K562 (cell line): ENCODE measurements around the gene HMGB2. TPM values are rescaled to one million over a fixed set of nuclear protein-coding genes. Genes with fewer than 3 reads are reported as not detected.

Source experiments
- BHLHE40 ChIP-seq: IDR thresholded peaks from 2 replicates; pipeline ENCODE4 v1.6.1; 2011; ENCODE audit warnings: low read length, improper control_type of control experiment
- CC2D1A ChIP-seq: fragments of 450-650 bp; IDR thresholded peaks from 2 replicates; pipeline ENCODE4 v1.6.1; 2017; ENCODE audit warnings: mild to moderate bottlenecking
- CHD1 ChIP-seq: fragments of 200-600 bp; sonication (generic); IDR thresholded peaks from one replicate; pipeline ENCODE4 v1.6.1; 2012; ENCODE audit warnings: mild to moderate bottlenecking, moderate library complexity, low read length, inconsistent platforms
- CREB1 ChIP-seq, 2 experiments: sonication (generic) in 1 of 2; formaldehyde crosslinking in 1 of 2; IDR thresholded peaks; 2 replicates each; pipeline versions ENCODE4 v1.6.1 to v1.8.0; 2012 to 2022; ENCODE audit warnings: inconsistent platforms in 1 of 2, mild to moderate bottlenecking in 1 of 2, missing genetic modification reagents in 1 of 2, moderate library complexity in 1 of 2
- CXXC5 ChIP-seq: fragments of 250-450 bp; sonication (Bioruptor Pico); IDR thresholded peaks from 2 replicates; pipeline ENCODE4 v1.8.0; 2022; ENCODE audit warnings: inconsistent platforms, mild to moderate bottlenecking, moderate library complexity
- DDX20 ChIP-seq: fragments of 450-650 bp; IDR thresholded peaks from 2 replicates; pipeline ENCODE4 v1.6.1; 2016; ENCODE audit warnings: missing genetic modification characterization, low read depth, mild to moderate bottlenecking, missing compliant biosample characterization, moderate library complexity
- FOXP1 ChIP-seq: sonication (generic); formaldehyde crosslinking; IDR thresholded peaks from 2 replicates; pipeline ENCODE4 v1.8.0; 2022; ENCODE audit warnings: mild to moderate bottlenecking, missing genetic modification reagents
- MLLT1 ChIP-seq, 2 experiments: fragments of 450-650 bp; IDR thresholded peaks; 2 replicates each; pipeline ENCODE4 v1.6.1; 2016
- MTF1 ChIP-seq: fragments of 250-450 bp; sonication (Bioruptor Pico); IDR thresholded peaks from 2 replicates; pipeline ENCODE4 v1.9.0; 2021; ENCODE audit warnings: moderate library complexity, mild to moderate bottlenecking, inconsistent platforms, borderline replicate concordance
- NFIC ChIP-seq: fragments of 450-650 bp; IDR thresholded peaks from 2 replicates; pipeline ENCODE4 v1.6.1; 2017; ENCODE audit warnings: mild to moderate bottlenecking, inconsistent platforms
- NFYB ChIP-seq: IDR thresholded peaks from 2 replicates; pipeline ENCODE4 v1.6.1; 2011; ENCODE audit warnings: mild to moderate bottlenecking, moderate library complexity; ENCODE audit not compliant: insufficient read length; ENCODE audit errors: extremely low read depth
- RBBP5 ChIP-seq: fragments of 200-600 bp; sonication (generic); IDR thresholded peaks from 2 replicates; pipeline ENCODE4 v1.6.1; 2012; ENCODE audit warnings: borderline replicate concordance, mild to moderate bottlenecking, low read length, control low read depth, inconsistent platforms; ENCODE audit not compliant: insufficient read depth, poor library complexity, severe bottlenecking
- RREB1 ChIP-seq: fragments of 250-450 bp; sonication (Bioruptor Pico); IDR thresholded peaks from 2 replicates; pipeline ENCODE4 v1.4.0; 2020
- ZNF24 ChIP-seq: fragments of 450-650 bp; IDR thresholded peaks from 2 replicates; pipeline ENCODE4 v1.6.1; 2016
- polyA plus RNA-seq, 8 experiments: library from polyadenylated mRNA; depleted of rRNA in 4 of 8; stranded (reverse) in 5 of 8; unstranded in 3 of 8; fragments of >200 nt; fragmentation: Nextera tagmentation in 2 of 8; fragmentation: Illumina TruSeq in 1 of 8; extraction: Ambion mirVana in 2 of 8; extraction: Trizol in 1 of 8; gene quantifications; 2 replicates each; pipeline versions ENCODE4 v1.2.1 to v1.2.3, GENCODE V29; 2011 to 2014; ENCODE audit warnings: inconsistent platforms in 1 of 8, missing spikeins in 1 of 8
- total RNA-seq, 7 experiments: library from RNA; depleted of rRNA in 6 of 7; stranded (reverse); fragments of >200 nt in 6 of 7; fragmentation: Illumina TruSeq in 2 of 7; extraction: Trizol in 2 of 7; gene quantifications; 2 replicates each; pipeline versions ENCODE4 v1.2.1 to v1.2.3, GENCODE V29; 2011 to 2021; ENCODE audit warnings: low replicate concordance in 1 of 7
- TF ChIP-seq, protein P1 (sequence below): sonication (generic); formaldehyde crosslinking; IDR thresholded peaks from 2 replicates; pipeline ENCODE4 v1.8.0; 2022; ENCODE audit warnings: mild to moderate bottlenecking, missing genetic modification reagents
- TF ChIP-seq, protein P2 (sequence below): fragments of 450-650 bp; IDR thresholded peaks from 2 replicates; pipeline ENCODE4 v1.6.1; 2014; ENCODE audit warnings: low read depth, mild to moderate bottlenecking, moderate library complexity, borderline replicate concordance

HMGB2 gene
- total and polyA plus RNA-seq, 9 of the 15 experiments (the other 6 are each of a cell fraction or from before 2014, with no cell fraction given): 309 to 822 (median 626) TPM

- TF ChIP-seq MLLT1 (IDR thresholded peaks at IDR 0.05): peak in 1 of 2 experiments; percentile 52; a peak in 1 of 4 replicates
- TF ChIP-seq CREB1 (IDR thresholded peaks at IDR 0.05): no peak
- peak; percentile 36; the same call in 1 of the 2 replicates for TF ChIP-seq CREB1 (CRISPR knock-in tag; IDR thresholded peaks at IDR 0.05)
- no peak for TF ChIP-seq CC2D1A
- TF ChIP-seq MTF1 (CRISPR knock-in tag): no peak
- TF ChIP-seq, protein P1, sequence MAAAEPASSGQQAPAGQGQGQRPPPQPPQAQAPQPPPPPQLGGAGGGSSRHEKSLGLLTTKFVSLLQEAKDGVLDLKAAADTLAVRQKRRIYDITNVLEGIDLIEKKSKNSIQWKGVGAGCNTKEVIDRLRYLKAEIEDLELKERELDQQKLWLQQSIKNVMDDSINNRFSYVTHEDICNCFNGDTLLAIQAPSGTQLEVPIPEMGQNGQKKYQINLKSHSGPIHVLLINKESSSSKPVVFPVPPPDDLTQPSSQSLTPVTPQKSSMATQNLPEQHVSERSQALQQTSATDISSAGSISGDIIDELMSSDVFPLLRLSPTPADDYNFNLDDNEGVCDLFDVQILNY (CRISPR knock-in tag): 0 out of 2 replicates have a peak, but pooled peaks have one; percentile 22
- TF ChIP-seq NFIC: peak; percentile 22; the same call in 1 of the 2 replicates
- TF ChIP-seq DDX20 (tag): no peak
- TF ChIP-seq RREB1 (CRISPR knock-in tag): no peak
- TF ChIP-seq, protein P2, sequence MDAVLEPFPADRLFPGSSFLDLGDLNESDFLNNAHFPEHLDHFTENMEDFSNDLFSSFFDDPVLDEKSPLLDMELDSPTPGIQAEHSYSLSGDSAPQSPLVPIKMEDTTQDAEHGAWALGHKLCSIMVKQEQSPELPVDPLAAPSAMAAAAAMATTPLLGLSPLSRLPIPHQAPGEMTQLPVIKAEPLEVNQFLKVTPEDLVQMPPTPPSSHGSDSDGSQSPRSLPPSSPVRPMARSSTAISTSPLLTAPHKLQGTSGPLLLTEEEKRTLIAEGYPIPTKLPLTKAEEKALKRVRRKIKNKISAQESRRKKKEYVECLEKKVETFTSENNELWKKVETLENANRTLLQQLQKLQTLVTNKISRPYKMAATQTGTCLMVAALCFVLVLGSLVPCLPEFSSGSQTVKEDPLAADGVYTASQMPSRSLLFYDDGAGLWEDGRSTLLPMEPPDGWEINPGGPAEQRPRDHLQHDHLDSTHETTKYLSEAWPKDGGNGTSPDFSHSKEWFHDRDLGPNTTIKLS: no peak
- TF ChIP-seq RBBP5: peak; percentile 85
- peak; percentile 95 for TF ChIP-seq CHD1
- peak; percentile 47; the same call in 1 of the 2 replicates for TF ChIP-seq CXXC5 (CRISPR knock-in tag)
- 0 out of 2 replicates have a peak, but pooled peaks have one; percentile 9 for TF ChIP-seq ZNF24
- no peak for TF ChIP-seq NFYB
- TF ChIP-seq BHLHE40: no peak
- no peak for TF ChIP-seq FOXP1 (CRISPR knock-in tag)
Measured at GRCh38 chr4:173371292-173372192, 37.4 kb upstream of the HMGB2 start (continued).
